K562 (cell line): ENCODE results near the gene RAE1. TPM values are rescaled to one million over a fixed set of nuclear protein-coding genes. Genes with fewer than 3 reads are reported as not detected.
A peak's percentile ranks its signal among the peaks of the same experiment; 100 is the strongest.

Experiments
- ARID3B ChIP-seq: fragments of 250-450 bp; sonication (Bioruptor Pico); IDR thresholded peaks from 2 replicates; pipeline ENCODE4 v1.4.0; 2020; ENCODE audit warnings: borderline replicate concordance
- ATF6 ChIP-seq: sonication (generic); formaldehyde crosslinking; IDR thresholded peaks from 2 replicates; pipeline ENCODE4 v1.4.0; 2020; ENCODE audit warnings: mild to moderate bottlenecking, missing genetic modification reagents
- CBFA2T2 ChIP-seq: fragments of 450-650 bp; conservative IDR thresholded peaks from 2 replicates; pipeline ENCODE4 v1.6.1; 2017; ENCODE audit warnings: mild to moderate bottlenecking
- CREBBP ChIP-seq: IDR thresholded peaks from one replicate; pipeline ENCODE4 v1.6.1; 2012; ENCODE audit warnings: low read depth, mild to moderate bottlenecking, control low read depth, inconsistent platforms, low read length
- HMG20B ChIP-seq: fragments of 250-450 bp; sonication (Bioruptor Pico); IDR thresholded peaks from 2 replicates; pipeline ENCODE4 v1.5.0; 2021; ENCODE audit warnings: mild to moderate bottlenecking
- IRF1 ChIP-seq: sonication (generic); formaldehyde crosslinking; IDR thresholded peaks from 2 replicates; pipeline ENCODE4 v1.8.0; 2022; ENCODE audit warnings: missing genetic modification reagents, mild to moderate bottlenecking, borderline replicate concordance
- KDM1A ChIP-seq, 2 experiments: fragments of 450-650 bp; IDR thresholded peaks; 2 replicates each; pipeline ENCODE4 v1.6.1; 2016; ENCODE audit warnings: mild to moderate bottlenecking in 2 of 2
- MLLT1 ChIP-seq, 2 experiments: fragments of 450-650 bp; IDR thresholded peaks; 2 replicates each; pipeline ENCODE4 v1.6.1; 2016
- MTF1 ChIP-seq: fragments of 250-450 bp; sonication (Bioruptor Pico); IDR thresholded peaks from 2 replicates; pipeline ENCODE4 v1.9.0; 2021; ENCODE audit warnings: moderate library complexity, mild to moderate bottlenecking, inconsistent platforms, borderline replicate concordance
- NFIC ChIP-seq: fragments of 450-650 bp; IDR thresholded peaks from 2 replicates; pipeline ENCODE4 v1.6.1; 2017; ENCODE audit warnings: mild to moderate bottlenecking, inconsistent platforms
- POLR2AphosphoS5 ChIP-seq: IDR thresholded peaks from 2 replicates; pipeline ENCODE4 v1.6.1; 2011; ENCODE audit warnings: mild to moderate bottlenecking, low read depth, low read length, moderate library complexity; ENCODE audit not compliant: control insufficient read depth, insufficient read depth
- PTBP1 ChIP-seq: fragments of 200-400 bp; formaldehyde crosslinking; IDR thresholded peaks from 2 replicates; pipeline ENCODE4 v1.6.1; 2017; ENCODE audit warnings: low read depth, low read length
- RAD21 ChIP-seq, 2 experiments: fragments of 250-450 bp in 1 of 2; fragments of 450-650 bp in 1 of 2; sonication (Bioruptor Pico) in 1 of 2; formaldehyde crosslinking in 1 of 2; IDR thresholded peaks in 1 of 2; conservative IDR thresholded peaks in 1 of 2; 2 replicates each; pipeline versions ENCODE4 v1.4.0 to v1.8.0; 2020 to 2022; ENCODE audit warnings: mild to moderate bottlenecking in 2 of 2, moderate library complexity in 1 of 2
- RB1 ChIP-seq: fragments of 450-650 bp; IDR thresholded peaks from 2 replicates; pipeline ENCODE4 v1.6.1; 2017; ENCODE audit warnings: low read depth, mild to moderate bottlenecking
- STAT6 ChIP-seq: sonication (generic); formaldehyde crosslinking; IDR thresholded peaks from 2 replicates; pipeline ENCODE4 v1.8.1; 2023; ENCODE audit warnings: mild to moderate bottlenecking, missing genetic modification reagents
- TGIF2 ChIP-seq: sonication (generic); formaldehyde crosslinking; IDR thresholded peaks from 2 replicates; pipeline ENCODE4 v1.8.1; 2022; ENCODE audit warnings: mild to moderate bottlenecking, missing genetic modification reagents, moderate library complexity
- ZNF384 ChIP-seq: IDR thresholded peaks from 2 replicates; pipeline ENCODE4 v1.6.1; 2012; ENCODE audit warnings: low read depth, low read length, improper control_type of control experiment
- ZNF444 ChIP-seq: fragments of 250-450 bp; sonication (Bioruptor Pico); IDR thresholded peaks from 2 replicates; pipeline ENCODE4 v1.4.0; 2020; ENCODE audit warnings: mild to moderate bottlenecking, moderate library complexity
- polyA plus RNA-seq, 8 experiments: library from polyadenylated mRNA; depleted of rRNA in 4 of 8; stranded (reverse) in 5 of 8; unstranded in 3 of 8; fragments of >200 nt; fragmentation: Nextera tagmentation in 2 of 8; fragmentation: Illumina TruSeq in 1 of 8; extraction: Ambion mirVana in 2 of 8; extraction: Trizol in 1 of 8; gene quantifications; 2 replicates each; pipeline versions ENCODE4 v1.2.1 to v1.2.3, GENCODE V29; 2011 to 2014; ENCODE audit warnings: inconsistent platforms in 1 of 8, missing spikeins in 1 of 8
- total RNA-seq, 7 experiments: library from RNA; depleted of rRNA in 6 of 7; stranded (reverse); fragments of >200 nt in 6 of 7; fragmentation: Illumina TruSeq in 2 of 7; extraction: Trizol in 2 of 7; gene quantifications; 2 replicates each; pipeline versions ENCODE4 v1.2.1 to v1.2.3, GENCODE V29; 2011 to 2021; ENCODE audit warnings: low replicate concordance in 1 of 7

Gene RAE1
- total and polyA plus RNA-seq, 9 of the 15 experiments (the other 6 are each of a cell fraction or from before 2014, with no cell fraction given), result 33.7 to 248 (median 77.7) TPM

GRCh38 chr20:57417830-57418780 is 67.0 kb downstream of the RAE1 start (continued):
- TF ChIP-seq STAT6 (CRISPR knock-in tag) (no peak), TGIF2 (no peak), ARID3B (no peak), RB1 (0 out of 2 replicates have a peak, but pooled peaks have one; percentile 17), KDM1A (IDR thresholded peaks at IDR 0.05) (peak; percentile 37 to 43; a peak in 2 of 4 replicates), CBFA2T2 (peak; percentile 75), MLLT1 (IDR thresholded peaks at IDR 0.05) (peak in 1 of 2 experiments; percentile 68; a peak in 1 of 4 replicates), RAD21 (CRISPR knock-in tag; conservative IDR thresholded peaks at IDR 0.05 in 1 of 2, IDR thresholded peaks at IDR 0.05 in 1 of 2) (0 out of 4 replicates have a peak, but pooled peaks of 1 of the 2 experiments have one; percentile 4), CREBBP (no peak), MTF1 (CRISPR knock-in tag) (no peak), ZNF444 (CRISPR knock-in tag) (no peak), POLR2AphosphoS5 (peak; percentile 61; the same call in 1 of the 2 replicates), ATF6 (no peak), PTBP1 (peak; percentile 71; the same call in 1 of the 2 replicates), ZNF384 (no peak), IRF1 (CRISPR knock-in tag) (no peak), NFIC (0 out of 2 replicates have a peak, but pooled peaks have one; percentile 18), HMG20B (no peak)
